ENCODE results near the gene MAPK7. TPM values are rescaled to one million over a fixed set of nuclear protein-coding genes. Genes with fewer than 3 reads are reported as not detected.

MAPK7 gene
- total and polyA plus RNA-seq, 9 of the 15 experiments (the other 6 are each of a cell fraction or from before 2014, with no cell fraction given): 0.46 to 7.5 (median 2.5) TPM

- WGBS (ENCODE audit: insufficient coverage, low coverage, missing lambda C conversion rate): 31% methylated on average over 11 of the region's 16 CpGs
- DNase-seq (ENCODE audit: extremely low read depth in 1 of 4, low spot score in 3 of 4): no peak
- H3K27me3 ChIP-seq (ENCODE audit: control insufficient read depth in 2 of 2, insufficient read depth in 2 of 2, low read length in 2 of 2): no peaks in the 10 kb centered on the region
- in situ Hi-C loops (cut with MboI) (loop anchor here (10.0 kb wide), 1 partner anchor 396 kb away; no protein-coding TSS in a partner anchor), intact Hi-C loops (cut with micrococcal nuclease) (no loop called here)
- H4K20me1 ChIP-seq (replicated peaks; ENCODE audit: control insufficient read depth, insufficient read depth, low read length): no peaks in the 10 kb centered on the region
- H3K27ac ChIP-seq (ENCODE audit: extremely low read depth, low read depth, low read length): no peak overlapping the region
- no peaks in the 10 kb centered on the region for H3K9me1 ChIP-seq (ENCODE audit: control insufficient read depth, insufficient read depth, low read length)
- ChIA-PET POLR2A (no interaction called here), CTCF (ENCODE audit: low intra/inter-chr PET ratio) (no interaction called here)
- H2AFZ ChIP-seq (ENCODE audit: low read depth, low read length): no peak overlapping the region
- no peak overlapping the region for H3K9ac ChIP-seq (ENCODE audit: insufficient read depth in 1 of 2, low read depth in 2 of 2, low read length in 2 of 2)
- peaks cover 0 to 13% of the 10 kb centered on the region in 2 experiments; a peak in 3 of 5 replicates for H3K4me1 ChIP-seq (replicated peaks in 1 of 2; ENCODE audit: control insufficient read depth in 2 of 2, insufficient read depth in 2 of 2, low read length in 2 of 2)
- H3K79me2 ChIP-seq (ENCODE audit: control insufficient read depth, insufficient read depth, low read length): no peaks in the 10 kb centered on the region
- no peak for FAIRE-seq
- TF ChIP-seq SMARCC2 (IDR thresholded peaks at IDR 0.05; ENCODE audit: low read depth) (no peak), CTCF (IDR thresholded peaks at IDR 0.05 in 2 of 3, conservative IDR thresholded peaks at IDR 0.05 in 1 of 3; ENCODE audit: insufficient read depth in 2 of 3, low read depth in 1 of 3, low read length in 3 of 3) (no peak), ZNF766 (CRISPR knock-in tag; conservative IDR thresholded peaks at IDR 0.05) (no peak), JUNB (CRISPR knock-in tag; conservative IDR thresholded peaks at IDR 0.05) (no peak), MXI1 (IDR thresholded peaks at IDR 0.05; ENCODE audit: low read depth, low read length) (no peak), ZKSCAN1 (IDR thresholded peaks at IDR 0.05; ENCODE audit: low read depth, low read length) (no peak), ZNF830 (CRISPR knock-in tag; IDR thresholded peaks at IDR 0.05) (no peak), KDM5B (IDR thresholded peaks at IDR 0.05; ENCODE audit: insufficient replicate concordance, low read depth, low read length) (no peak), BRD4 (IDR thresholded peaks at IDR 0.05) (no peak), STAT5A (IDR thresholded peaks at IDR 0.05; ENCODE audit: borderline replicate concordance, low read length) (no peak), NONO (IDR thresholded peaks at IDR 0.05; ENCODE audit: low read depth in 2 of 2, low read length in 1 of 2) (no peak), E2F4 (CRISPR knock-in tag; IDR thresholded peaks at IDR 0.05; ENCODE audit: low read depth) (no peak), GABPB2 (CRISPR knock-in tag; conservative IDR thresholded peaks at IDR 0.05) (no peak), ZNF696 (CRISPR knock-in tag; conservative IDR thresholded peaks at IDR 0.05) (no peak), BCOR (IDR thresholded peaks at IDR 0.05) (no peak), POLR3A (IDR thresholded peaks at IDR 0.05; ENCODE audit: borderline replicate concordance, extremely low read depth, insufficient read depth, insufficient read length) (no peak), PYGO2 (tag; IDR thresholded peaks at IDR 0.05) (no peak)
- TF ChIP-seq, protein P1, sequence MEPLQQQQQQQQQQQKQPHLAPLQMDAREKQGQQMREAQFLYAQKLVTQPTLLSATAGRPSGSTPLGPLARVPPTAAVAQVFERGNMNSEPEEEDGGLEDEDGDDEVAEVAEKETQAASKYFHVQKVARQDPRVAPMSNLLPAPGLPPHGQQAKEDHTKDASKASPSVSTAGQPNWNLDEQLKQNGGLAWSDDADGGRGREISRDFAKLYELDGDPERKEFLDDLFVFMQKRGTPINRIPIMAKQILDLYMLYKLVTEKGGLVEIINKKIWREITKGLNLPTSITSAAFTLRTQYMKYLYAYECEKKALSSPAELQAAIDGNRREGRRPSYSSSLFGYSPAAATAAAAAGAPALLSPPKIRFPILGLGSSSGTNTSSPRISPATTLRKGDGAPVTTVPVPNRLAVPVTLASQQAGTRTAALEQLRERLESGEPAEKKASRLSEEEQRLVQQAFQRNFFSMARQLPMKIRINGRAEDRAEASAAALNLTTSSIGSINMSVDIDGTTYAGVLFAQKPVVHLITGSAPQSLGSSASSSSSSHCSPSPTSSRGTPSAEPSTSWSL (CRISPR knock-in tag; IDR thresholded peaks at IDR 0.05; ENCODE audit: borderline replicate concordance): no peak
- ATAC-seq: peak; percentile 58
- H3K4me3 ChIP-seq: no peak overlapping the region
- H3K9me3 ChIP-seq (replicated peaks; ENCODE audit: control insufficient read depth, insufficient read depth, low read depth, low read length): no peaks in the 10 kb centered on the region
- H3K4me2 ChIP-seq (ENCODE audit: insufficient read depth, low read length): no peak overlapping the region
- H3K36me3 ChIP-seq (ENCODE audit: control insufficient read depth, insufficient read depth, low read length): no peaks in the 10 kb centered on the region
- no TSS peak for BruUV-seq (replicated peaks)
Observed at GRCh38 chr17:19369107-19369778, 9.1 kb upstream of the MAPK7 start.

All from K562 (cell line).